Stomach (tissue), 4 donors: ENCODE measurements around the gene OSMR.

ENCODE experiments used
- POLR2A ChIP-seq, 4 donors: fragments of 450-650 bp; IDR thresholded peaks; one replicate each; pipeline ENCODE4 v1.6.1; 2016; ENCODE audit warnings: antibody characterized with exemption in 4 of 4, control low read depth in 2 of 4, mild to moderate bottlenecking in 1 of 4, moderate library complexity in 1 of 4
- TF ChIP-seq, protein P1 (sequence below), 7 experiments: fragments of 450-650 bp in 4 of 7; fragments of 200-600 bp in 3 of 7; sonication (generic) in 3 of 7; IDR thresholded peaks; one replicate each; pipeline ENCODE4 v1.5.1; 2016 to 2019; ENCODE audit warnings: antibody characterized with exemption in 7 of 7, control low read depth in 2 of 7, mild to moderate bottlenecking in 1 of 7

GRCh38 chr5:38935437-38935836, 89.6 kb downstream of the OSMR start:
- TF ChIP-seq, protein P1, sequence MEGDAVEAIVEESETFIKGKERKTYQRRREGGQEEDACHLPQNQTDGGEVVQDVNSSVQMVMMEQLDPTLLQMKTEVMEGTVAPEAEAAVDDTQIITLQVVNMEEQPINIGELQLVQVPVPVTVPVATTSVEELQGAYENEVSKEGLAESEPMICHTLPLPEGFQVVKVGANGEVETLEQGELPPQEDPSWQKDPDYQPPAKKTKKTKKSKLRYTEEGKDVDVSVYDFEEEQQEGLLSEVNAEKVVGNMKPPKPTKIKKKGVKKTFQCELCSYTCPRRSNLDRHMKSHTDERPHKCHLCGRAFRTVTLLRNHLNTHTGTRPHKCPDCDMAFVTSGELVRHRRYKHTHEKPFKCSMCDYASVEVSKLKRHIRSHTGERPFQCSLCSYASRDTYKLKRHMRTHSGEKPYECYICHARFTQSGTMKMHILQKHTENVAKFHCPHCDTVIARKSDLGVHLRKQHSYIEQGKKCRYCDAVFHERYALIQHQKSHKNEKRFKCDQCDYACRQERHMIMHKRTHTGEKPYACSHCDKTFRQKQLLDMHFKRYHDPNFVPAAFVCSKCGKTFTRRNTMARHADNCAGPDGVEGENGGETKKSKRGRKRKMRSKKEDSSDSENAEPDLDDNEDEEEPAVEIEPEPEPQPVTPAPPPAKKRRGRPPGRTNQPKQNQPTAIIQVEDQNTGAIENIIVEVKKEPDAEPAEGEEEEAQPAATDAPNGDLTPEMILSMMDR (IDR thresholded peaks at IDR 0.05) = no peak
- TF ChIP-seq POLR2A (IDR thresholded peaks at IDR 0.05) = no peak
